Ishikawa (cell line): Measurements from ENCODE around the gene C2CD2L.

Experiments
- CEBPB ChIP-seq: IDR thresholded peaks from 2 replicates; pipeline ENCODE4 v1.6.1; 2012
- CREB1 ChIP-seq: IDR thresholded peaks from 2 replicates; pipeline ENCODE4 v1.6.1; 2012; ENCODE audit warnings: low read depth
- EGR1 ChIP-seq: IDR thresholded peaks from 2 replicates; pipeline ENCODE4 v1.6.1; 2012
- EP300 ChIP-seq: IDR thresholded peaks from 2 replicates; pipeline ENCODE4 v1.6.1; 2012; ENCODE audit warnings: borderline replicate concordance
- FOXM1 ChIP-seq: IDR thresholded peaks from 2 replicates; pipeline ENCODE4 v1.6.1; 2012; ENCODE audit warnings: low read depth, borderline replicate concordance
- NFIC ChIP-seq: IDR thresholded peaks from 2 replicates; pipeline ENCODE4 v1.6.1; 2012
- RAD21 ChIP-seq: IDR thresholded peaks from 2 replicates; pipeline ENCODE4 v1.6.1; 2012; ENCODE audit warnings: low read depth
- TAF1 ChIP-seq: IDR thresholded peaks from 2 replicates; pipeline ENCODE4 v1.6.1; 2012; ENCODE audit warnings: low read depth, mild to moderate bottlenecking
- TCF12 ChIP-seq: IDR thresholded peaks from 2 replicates; pipeline ENCODE4 v1.6.1; 2012; ENCODE audit warnings: low read depth
- TEAD4 ChIP-seq: IDR thresholded peaks from 2 replicates; pipeline ENCODE4 v1.6.1; 2012
- YY1 ChIP-seq: IDR thresholded peaks from 2 replicates; pipeline ENCODE4 v1.6.1; 2012; ENCODE audit warnings: low read depth
- ZBTB7A ChIP-seq: IDR thresholded peaks from 2 replicates; pipeline ENCODE4 v1.6.1; 2012; ENCODE audit warnings: low read depth
- TF ChIP-seq, protein P1 (sequence below): IDR thresholded peaks from 2 replicates; pipeline ENCODE4 v1.6.1; 2012
- TF ChIP-seq, protein P2 (sequence below): IDR thresholded peaks from 2 replicates; pipeline ENCODE4 v1.6.1; 2012; ENCODE audit warnings: low read depth, mild to moderate bottlenecking
- TF ChIP-seq, protein P3 (sequence below): IDR thresholded peaks from 2 replicates; pipeline ENCODE4 v1.6.1; 2012

The C2CD2L gene

DNA sequence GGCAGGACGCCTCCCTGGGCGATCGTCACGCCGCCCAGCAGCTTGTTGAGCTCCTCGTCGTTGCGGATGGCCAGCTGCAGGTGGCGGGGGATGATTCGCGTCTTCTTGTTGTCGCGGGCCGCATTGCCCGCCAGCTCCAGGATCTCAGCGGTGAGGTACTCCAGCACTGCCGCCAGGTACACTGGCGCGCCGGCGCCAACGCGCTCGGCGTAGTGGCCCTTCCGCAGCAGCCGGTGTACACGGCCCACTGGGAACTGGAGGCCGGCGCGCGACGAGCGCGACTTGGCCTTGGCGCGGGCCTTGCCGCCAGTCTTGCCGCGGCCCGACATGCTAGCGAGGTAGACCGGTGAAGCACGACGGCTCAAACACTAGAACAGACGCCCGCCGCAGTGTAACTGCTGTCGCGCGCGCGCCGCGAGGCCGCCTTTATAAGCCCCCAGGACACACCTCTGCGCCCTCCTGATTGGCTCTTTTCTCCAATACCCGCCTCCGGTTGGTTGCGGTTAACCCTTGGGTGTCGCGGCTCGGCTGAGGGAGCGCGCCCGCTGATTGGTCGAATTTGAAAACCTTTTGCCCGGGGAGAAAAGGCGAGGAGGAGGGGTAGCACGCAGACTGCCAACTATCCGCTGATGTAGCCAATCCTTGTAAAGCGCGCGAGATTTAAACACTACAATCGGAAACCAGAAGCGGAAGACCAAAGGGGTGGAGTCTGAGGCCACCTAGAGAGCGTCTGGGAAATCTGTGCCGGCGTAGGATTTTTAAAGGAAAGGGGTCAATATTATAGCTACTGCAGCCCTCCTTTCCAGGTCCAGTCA, 11.9 kb upstream of the C2CD2L start:
- TF ChIP-seq TAF1 (peak; percentile 99), ZBTB7A (no peak), RAD21 (no peak), FOXM1 (peak; percentile 97), CEBPB (no peak), NFIC (no peak), TEAD4 (peak; percentile 33; the same call in 1 of the 2 replicates), EP300 (peak; percentile 54; the same call in 1 of the 2 replicates), YY1 (peak; percentile 84), TCF12 (peak; percentile 85), CREB1 (peak; percentile 39; the same call in 1 of the 2 replicates), EGR1 (0 out of 2 replicates have a peak, but pooled peaks have one; percentile 22)
- TF ChIP-seq, protein P1, sequence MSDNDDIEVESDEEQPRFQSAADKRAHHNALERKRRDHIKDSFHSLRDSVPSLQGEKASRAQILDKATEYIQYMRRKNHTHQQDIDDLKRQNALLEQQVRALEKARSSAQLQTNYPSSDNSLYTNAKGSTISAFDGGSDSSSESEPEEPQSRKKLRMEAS = peak; percentile 93
- TF ChIP-seq, protein P2, sequence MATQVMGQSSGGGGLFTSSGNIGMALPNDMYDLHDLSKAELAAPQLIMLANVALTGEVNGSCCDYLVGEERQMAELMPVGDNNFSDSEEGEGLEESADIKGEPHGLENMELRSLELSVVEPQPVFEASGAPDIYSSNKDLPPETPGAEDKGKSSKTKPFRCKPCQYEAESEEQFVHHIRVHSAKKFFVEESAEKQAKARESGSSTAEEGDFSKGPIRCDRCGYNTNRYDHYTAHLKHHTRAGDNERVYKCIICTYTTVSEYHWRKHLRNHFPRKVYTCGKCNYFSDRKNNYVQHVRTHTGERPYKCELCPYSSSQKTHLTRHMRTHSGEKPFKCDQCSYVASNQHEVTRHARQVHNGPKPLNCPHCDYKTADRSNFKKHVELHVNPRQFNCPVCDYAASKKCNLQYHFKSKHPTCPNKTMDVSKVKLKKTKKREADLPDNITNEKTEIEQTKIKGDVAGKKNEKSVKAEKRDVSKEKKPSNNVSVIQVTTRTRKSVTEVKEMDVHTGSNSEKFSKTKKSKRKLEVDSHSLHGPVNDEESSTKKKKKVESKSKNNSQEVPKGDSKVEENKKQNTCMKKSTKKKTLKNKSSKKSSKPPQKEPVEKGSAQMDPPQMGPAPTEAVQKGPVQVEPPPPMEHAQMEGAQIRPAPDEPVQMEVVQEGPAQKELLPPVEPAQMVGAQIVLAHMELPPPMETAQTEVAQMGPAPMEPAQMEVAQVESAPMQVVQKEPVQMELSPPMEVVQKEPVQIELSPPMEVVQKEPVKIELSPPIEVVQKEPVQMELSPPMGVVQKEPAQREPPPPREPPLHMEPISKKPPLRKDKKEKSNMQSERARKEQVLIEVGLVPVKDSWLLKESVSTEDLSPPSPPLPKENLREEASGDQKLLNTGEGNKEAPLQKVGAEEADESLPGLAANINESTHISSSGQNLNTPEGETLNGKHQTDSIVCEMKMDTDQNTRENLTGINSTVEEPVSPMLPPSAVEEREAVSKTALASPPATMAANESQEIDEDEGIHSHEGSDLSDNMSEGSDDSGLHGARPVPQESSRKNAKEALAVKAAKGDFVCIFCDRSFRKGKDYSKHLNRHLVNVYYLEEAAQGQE = no peak
- TF ChIP-seq, protein P3, sequence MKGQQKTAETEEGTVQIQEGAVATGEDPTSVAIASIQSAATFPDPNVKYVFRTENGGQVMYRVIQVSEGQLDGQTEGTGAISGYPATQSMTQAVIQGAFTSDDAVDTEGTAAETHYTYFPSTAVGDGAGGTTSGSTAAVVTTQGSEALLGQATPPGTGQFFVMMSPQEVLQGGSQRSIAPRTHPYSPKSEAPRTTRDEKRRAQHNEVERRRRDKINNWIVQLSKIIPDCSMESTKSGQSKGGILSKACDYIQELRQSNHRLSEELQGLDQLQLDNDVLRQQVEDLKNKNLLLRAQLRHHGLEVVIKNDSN = peak; percentile 30; the same call in 1 of the 2 replicates

DNA sequence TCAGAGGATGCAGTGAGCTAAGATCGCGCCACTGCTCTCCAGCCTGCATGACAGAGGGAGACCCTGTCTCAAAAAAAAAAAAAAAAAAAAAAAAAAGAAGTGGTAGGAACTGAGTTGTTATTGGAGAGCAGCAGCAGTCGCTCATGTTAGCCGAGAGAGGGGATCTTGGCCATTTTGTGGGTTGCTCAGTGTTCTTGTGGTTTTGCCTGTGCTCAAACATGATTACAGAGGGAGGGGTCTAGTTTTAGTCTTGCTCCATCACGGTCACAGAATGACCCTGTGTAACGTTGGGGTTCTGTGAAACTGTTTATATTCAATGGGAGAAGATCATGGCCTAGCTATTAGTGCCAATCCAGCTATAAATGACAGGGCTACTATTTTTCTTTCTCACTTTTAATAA, 7.4 kb upstream of the C2CD2L start:
- TF ChIP-seq CEBPB (no peak), FOXM1 (no peak), EP300 (no peak), YY1 (no peak), RAD21 (no peak), TAF1 (no peak), EGR1 (no peak), NFIC (no peak), CREB1 (no peak), ZBTB7A (no peak), TEAD4 (no peak), TCF12 (no peak)
- TF ChIP-seq, protein P2 = no peak
- TF ChIP-seq, protein P3 = no peak
- TF ChIP-seq, protein P1 = no peak

DNA sequence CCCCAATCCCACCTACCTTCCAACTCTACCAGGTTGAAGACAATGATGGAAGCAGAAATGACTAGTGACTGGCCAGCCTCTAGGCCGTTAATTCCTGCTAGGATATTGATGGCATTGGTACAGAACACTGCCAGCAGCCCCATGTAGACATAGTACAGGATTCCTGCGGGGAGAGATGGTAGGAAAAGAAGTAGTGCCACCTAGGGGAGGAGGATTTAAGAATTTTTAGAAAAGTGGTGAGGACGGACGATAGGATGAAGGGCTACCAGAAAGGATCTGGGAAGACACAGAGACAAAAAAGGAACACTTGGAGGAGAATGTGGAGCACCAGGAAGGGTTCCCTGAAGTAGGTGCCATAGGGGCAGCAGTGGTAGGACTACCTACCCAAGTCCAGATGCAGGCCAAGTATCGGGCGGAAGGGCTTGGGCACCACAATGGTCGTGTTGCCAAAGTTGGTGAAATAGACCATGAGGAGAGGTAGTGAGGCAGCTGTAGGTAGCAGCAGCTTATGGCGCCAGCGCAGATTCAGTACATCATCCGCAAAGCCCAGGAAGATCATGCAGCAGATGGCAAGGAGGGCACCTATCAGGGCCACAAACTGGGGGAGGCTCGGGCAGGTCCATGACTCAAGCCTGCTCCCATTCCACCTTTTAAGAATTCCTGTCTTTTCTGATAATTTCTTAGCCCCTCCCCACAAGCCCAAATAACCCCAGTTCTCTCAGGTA, 6.7 kb upstream of the C2CD2L start:
- TF ChIP-seq, protein P3 = no peak
- no peak for TF ChIP-seq CREB1
- no peak for TF ChIP-seq ZBTB7A
- no peak for TF ChIP-seq FOXM1
- 0 out of 2 replicates have a peak, but pooled peaks have one; percentile 28 for TF ChIP-seq RAD21

DNA sequence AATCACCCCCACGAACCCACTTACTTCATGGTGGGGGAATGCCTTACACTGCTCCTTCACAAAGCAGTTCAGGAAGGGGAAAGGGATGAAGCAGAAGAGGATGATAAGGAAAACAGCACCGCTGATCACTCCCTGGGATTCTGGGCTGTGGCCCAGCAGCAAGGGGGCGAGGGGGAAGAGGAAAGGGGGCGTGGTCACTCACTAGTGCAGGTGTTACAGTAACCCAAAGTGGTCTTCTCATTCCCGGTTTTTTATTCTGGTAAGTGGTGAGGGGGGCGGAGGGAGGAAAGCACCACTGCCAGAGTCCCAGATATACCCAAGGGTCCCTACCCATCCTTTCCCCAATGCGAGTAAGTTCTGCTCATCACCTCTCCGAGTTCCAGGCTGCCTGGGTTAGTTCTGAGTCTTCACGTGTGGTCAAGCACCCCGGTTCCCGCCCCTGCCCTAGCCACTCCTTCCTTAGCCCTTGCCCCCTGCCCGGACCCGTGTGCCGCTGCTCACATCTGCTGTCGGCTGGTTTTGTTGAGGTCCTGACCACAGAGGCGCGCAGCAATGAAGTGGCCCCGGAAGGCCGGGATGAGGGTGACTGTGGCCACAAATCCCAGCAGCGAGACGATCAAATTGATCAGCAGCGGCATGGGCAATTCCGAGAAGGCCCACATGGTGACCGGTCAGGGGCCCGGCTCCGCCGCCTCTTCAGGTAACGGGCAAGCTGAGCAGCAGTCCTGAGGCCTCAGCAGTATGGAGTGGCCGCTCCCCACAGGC, 6.0 kb upstream of the C2CD2L start:
- no peak for TF ChIP-seq RAD21
